GM21825 (cell line): ENCODE data around the gene CAMK2G.

ENCODE experiments used
- ATAC-seq: cut with Tn5 transposase; IDR thresholded peaks from one replicate; pipeline ENCODE4 v1.9.1; 2021; ENCODE audit warnings: mild to moderate bottlenecking, moderate library complexity; ENCODE audit not compliant: unreplicated experiment

Gene CAMK2G

GRCh38 chr10:73884017-73884416 is 9.7 kb upstream of the CAMK2G start:
- ATAC-seq, result no peak

- no peak for ATAC-seq
Measured at GRCh38 chr10:73881221-73881919, 7.0 kb upstream of the CAMK2G start.

DNA sequence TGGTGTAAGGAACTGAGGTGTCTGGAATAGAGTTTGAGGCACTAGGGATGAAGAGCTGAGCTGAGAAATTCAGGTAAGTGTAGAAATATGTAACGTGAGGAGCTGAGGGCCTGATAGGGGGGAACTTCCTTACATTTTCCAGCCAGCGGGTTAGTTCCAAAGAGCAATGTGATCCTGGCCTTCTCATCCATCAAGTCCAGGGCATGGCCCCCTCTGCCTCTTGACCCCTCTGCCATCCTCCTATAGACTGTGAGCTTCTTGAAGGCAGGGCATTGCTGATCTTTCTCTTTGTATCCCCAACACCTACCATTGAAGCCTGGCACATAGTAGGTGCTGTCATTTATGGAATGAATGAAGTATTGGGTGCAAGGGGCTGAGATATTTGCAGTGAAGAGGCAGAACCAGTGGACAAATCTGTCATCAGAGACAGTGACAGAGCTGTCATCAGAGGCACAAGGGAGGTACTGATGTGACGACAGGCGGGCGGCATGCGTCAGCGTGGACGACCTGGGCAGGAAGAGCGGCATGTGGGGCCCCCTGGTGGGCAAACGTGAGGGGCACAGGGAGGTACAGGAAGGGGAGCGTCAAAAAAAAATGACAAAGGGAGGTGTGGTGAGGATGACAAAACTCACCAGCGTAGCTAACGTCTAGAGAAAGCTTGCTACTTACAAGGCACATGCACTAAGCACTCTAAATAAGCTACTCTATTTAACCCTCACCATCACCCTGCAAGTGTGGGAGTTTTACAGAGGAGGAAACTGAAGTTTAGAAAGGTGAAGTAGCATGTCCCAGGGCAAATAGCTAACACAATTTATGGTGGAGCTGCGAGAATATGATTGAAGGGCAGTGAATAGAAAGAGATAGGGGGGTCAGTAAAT is 5.2 kb upstream of the CAMK2G start:
- peak; percentile 72 for ATAC-seq

GRCh38 chr10:73878365-73878764 is 4.0 kb upstream of the CAMK2G start:
- no peak for ATAC-seq

DNA sequence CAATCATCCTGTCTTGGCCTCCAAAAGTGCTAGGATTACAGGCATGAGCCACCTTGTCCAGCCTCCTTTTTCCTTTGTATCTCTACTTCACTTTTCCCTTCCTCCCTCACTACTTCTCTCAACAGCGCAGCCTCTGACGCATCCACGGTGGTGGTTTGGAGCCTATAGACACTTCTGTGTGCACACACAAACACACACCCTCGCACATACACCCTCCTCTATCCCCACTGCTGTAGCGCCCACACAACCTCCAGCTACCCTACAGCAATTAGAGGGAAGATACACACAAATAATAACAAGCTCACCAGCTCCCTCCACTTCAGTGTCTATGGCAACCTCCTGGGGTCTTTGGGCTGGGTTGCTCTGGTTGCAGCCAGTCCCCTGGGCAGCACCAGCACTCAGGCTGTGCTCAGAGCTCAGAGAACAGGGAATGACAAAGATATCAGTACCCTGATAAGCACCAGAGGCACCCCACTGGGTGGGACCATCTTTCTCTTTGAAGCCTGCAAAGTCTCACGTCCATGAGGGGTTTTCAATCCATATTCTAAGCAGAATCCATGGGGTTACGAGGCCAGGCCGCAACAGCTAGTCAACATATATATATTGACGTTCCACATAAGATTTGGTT is 3.3 kb upstream of the CAMK2G start:
- ATAC-seq, result no peak

DNA sequence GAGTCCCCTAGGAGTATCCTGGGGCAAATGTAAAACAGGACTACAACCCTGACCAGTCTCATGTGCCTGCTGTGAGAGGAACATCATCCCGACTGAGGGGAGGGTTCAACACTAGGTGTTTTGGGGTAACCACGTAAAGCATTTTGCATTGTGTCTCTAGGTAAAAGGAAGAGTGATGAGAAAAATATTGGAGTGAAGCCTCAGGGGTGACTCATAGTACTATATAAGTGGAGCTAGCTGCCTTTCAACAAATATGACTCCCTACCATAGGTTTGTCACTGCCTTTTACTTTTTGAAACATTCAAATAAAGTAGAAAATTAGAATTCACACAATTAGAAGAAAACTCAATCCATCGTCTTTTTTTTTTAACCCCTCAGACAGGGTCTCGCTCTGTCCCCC is 2.6 kb upstream of the CAMK2G start:
- no peak for ATAC-seq

DNA sequence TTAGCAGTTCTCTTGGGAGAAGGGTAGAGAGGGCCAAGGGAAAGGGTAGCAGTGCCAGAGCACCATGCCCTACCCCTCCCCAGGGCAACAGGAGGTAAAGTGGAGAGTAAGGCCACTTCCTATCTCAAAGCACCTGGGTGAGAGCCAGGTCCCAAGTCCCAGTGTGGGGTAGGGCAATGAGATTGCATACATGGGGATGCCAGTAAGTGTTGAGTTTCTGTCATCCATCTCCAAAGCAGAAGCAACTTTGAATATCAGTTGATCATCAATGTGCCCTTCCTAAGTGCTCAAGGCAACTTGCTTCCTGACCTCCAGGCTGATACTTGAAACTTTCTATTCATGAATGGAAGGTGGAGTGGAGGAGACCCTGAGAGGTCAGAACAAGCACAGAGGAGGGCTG is 2.2 kb upstream of the CAMK2G start:
- ATAC-seq, result no peak

- no peak for ATAC-seq
Measured at GRCh38 chr10:73876157-73876556, 1.8 kb upstream of the CAMK2G start.

- ATAC-seq, result no peak
Measured at GRCh38 chr10:73875139-73875475, 752 bp upstream of the CAMK2G start.

- ATAC-seq, result no peak
Measured at GRCh38 chr10:73873838-73874215, 528 bp downstream of the CAMK2G start.

DNA sequence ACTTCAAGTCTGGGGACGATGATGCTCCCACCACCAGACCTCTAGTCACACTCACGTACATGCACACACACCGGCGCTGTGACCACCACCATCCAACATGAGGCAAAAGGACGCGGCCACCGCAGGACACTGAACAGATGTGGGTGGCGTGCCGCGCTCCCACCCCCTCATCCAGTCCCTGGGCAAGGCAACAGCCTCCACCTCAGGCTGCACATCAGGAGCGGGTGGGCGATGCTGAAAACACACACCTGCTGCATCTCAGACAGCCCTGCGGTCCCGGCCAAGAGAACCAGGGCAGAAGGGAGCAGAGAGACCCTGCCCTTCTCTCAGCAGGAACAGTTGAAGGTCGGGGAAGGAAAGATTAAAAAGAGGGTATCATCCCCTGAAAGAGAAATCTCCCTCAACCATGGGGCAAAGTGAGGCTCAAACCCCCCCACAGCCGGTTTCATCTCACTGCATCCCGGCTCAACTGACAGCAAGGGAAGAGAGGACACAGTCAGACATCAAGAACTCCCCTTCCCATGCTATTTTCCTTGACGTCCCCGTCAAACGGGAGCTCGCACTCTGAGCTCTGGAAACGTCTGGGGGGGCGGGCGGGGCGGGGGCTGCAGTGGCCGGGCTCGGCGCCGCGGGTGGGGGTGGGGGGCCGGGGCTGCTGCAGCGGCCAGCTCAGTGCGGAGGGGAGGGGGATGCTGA is 1.1 kb downstream of the CAMK2G start:
- no peak for ATAC-seq

DNA sequence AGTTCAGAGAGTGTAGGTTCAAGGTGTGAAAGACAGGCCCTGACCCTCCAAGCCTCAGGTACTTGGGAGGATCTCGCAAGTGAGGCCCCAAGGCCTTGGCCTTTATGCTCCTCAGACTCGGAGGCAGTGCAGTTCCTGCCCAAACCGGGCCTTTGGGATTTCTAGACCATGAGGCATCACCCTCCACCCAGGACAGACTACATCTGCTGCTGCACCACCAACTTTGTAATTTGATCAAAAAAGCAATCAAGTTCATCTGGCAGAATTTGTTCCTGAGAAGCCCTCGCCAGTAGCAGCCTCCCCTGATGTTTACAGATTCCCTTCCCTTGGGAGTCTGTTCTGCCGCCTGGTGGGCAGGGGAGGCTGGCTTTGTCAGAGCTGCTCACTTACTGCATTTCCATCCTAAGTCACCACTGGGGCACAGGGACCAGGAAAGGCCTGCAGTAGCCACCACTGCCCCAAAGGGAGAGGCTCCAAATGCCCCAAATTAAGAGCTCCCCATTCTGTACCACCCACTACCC is 2.1 kb downstream of the CAMK2G start:
- no peak for ATAC-seq

DNA sequence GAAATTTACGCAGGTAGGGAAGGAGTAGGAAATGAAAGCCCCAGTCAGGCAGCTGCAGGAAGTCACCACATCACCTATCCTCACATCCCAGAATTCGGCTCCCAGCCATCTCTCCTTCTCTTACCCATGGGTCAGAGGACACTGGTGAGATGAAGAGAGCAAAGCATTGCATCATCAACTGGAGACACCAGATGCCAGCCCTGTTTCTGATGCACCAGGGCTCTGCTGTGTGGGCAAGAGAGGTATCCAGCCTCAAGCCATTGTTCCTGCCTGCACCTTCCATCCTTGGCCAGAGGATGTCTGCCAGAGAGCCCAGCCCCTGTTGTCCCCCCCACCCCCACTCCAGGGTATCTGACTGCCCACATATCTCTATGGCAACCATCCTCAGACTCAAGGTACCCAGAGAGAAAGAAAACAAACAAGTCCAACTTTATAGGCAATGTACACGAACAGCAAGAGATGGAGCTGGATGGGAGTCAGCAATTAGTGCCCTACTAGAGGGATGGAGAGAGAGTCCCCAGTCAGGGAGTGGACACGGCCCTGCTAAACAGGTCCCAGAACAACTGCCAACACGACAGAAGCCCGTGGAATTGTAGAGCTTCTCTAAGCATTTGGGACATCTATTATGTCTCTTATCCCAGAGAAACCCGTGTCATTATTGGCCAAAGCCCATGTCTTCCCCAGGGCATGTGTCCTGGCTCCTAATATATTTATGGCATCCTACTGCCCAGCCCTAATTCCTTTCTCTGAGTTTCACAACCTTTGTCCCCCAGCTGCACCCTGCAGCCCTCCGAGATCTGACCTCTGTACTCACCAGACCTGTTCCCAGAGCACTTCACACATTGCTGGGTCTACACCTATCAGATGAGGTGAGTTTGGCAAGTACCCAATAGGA is 2.8 kb downstream of the CAMK2G start:
- no peak for ATAC-seq

DNA sequence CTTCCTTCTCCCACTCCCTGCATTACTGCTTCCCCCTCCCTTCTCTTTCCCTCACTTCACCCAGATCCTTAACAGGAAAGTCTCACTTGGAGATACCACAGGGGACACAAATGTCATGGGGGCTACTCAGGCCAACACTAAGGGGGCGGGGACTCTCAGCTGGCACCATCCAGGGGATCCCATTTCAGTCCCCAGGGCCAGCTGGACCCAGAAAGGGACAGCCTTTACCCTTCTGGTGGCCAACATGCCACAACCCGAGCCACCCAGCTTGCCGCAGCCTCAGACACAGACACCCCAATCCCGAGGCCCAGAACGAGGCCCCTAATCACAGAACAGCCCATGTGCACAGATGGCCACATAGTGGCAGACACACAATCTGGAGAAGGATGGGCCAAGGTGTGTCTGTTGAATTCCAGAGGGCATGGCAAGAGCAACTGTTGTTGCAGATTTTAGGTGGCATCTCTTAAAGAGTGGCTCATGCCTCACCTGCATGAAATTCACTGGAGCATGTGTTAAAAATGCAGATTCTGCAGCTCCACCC is 5.6 kb downstream of the CAMK2G start:
- ATAC-seq, result no peak

GRCh38 chr10:73867871-73868631 is 6.3 kb downstream of the CAMK2G start:
- ATAC-seq, result no peak

- no peak for ATAC-seq
Measured at GRCh38 chr10:73867126-73867807, 7.1 kb downstream of the CAMK2G start.

GRCh38 chr10:73866621-73867020 is 7.7 kb downstream of the CAMK2G start:
- ATAC-seq, result no peak
